DND-41 (cell line): ENCODE results near the gene URM1.

Experiments used
- CTCF ChIP-seq: IDR thresholded peaks from 2 replicates; pipeline ENCODE4 v1.5.1; 2012; ENCODE audit warnings: borderline replicate concordance, low read length, moderate library complexity, mild to moderate bottlenecking; ENCODE audit not compliant: poor library complexity, severe bottlenecking; ENCODE audit errors: extremely low read depth
- EZH2 ChIP-seq: IDR thresholded peaks from 3 replicates; pipeline ENCODE4 v1.6.1; 2012; ENCODE audit warnings: borderline replicate concordance, low read depth, mild to moderate bottlenecking, moderate library complexity, low read length, inconsistent platforms; ENCODE audit not compliant: severe bottlenecking

DNA sequence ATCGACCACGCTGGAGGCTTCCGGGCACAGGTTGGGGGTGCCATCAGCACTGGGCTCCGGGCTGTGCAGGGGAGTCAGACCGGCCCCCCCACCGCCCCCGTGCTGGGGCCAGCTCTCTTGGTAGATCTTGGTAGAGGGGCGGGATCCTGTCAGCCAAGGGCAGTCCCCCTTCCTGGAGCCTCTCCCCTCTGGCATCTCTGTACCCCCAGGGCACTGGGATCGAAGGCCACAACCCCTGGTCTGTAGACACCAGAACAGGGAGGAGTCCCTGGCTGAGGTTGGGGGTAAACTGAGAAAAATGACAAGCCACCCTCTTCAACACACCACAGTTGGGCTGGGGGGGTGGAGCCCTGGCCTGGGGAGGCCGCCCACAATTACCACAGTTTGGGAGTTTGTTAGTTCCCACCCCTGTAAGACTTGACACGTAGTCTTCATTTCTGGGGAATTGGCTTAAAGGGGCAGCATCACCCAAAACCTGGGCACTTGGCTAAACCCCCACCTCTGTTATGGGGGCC is 50.4 kb downstream of the URM1 start:
- TF ChIP-seq CTCF (no peak), EZH2 (no peak)
